HG02840 (cell line): Measurements from ENCODE around the gene ZNG1A.
"Not testable (repeated sequence)": the region's sequence is repeated elsewhere in the genome, so short reads cannot be mapped to it uniquely, and the experiment has no call there.

ENCODE experiments used
- ATAC-seq: cut with Tn5 transposase; IDR thresholded peaks from one replicate; pipeline ENCODE4 v1.9.1; 2021; ENCODE audit warnings: mild to moderate bottlenecking, moderate library complexity, moderate number of reproducible peaks; ENCODE audit not compliant: unreplicated experiment, low FRiP score

Gene ZNG1A

GRCh38 chr9:199601-200000 is 20.7 kb upstream of the ZNG1A start:
- ATAC-seq: not testable (repeated sequence)

- not testable (repeated sequence) for ATAC-seq
These were observed 573 bp downstream of the ZNG1A start for GRCh38 chr9:178140-178825.

DNA sequence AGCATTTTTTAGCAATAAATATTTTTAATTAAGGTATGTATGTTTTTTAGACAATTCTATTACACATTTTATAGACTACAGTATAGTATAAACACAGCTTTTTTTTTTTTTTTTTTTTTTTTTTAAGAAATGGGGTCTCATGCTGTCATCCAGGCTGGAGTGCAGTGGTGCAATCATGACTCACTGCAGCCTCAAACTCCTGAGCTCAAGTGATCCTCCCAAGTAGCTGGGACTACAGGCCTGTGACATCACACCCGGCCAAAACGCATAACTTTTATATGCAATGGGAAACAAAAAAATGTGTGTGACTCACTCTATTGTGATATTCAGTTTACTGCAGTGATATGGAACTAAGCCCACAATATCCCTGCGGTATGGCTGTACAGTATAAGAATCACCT is 9.1 kb downstream of the ZNG1A start:
- not testable (repeated sequence) for ATAC-seq

- ATAC-seq: not testable (repeated sequence)
These were observed 19.0 kb downstream of the ZNG1A start for GRCh38 chr9:159871-160270.

GRCh38 chr9:151173-151572 is 27.7 kb downstream of the ZNG1A start:
- not testable (repeated sequence) for ATAC-seq

- not testable (repeated sequence) for ATAC-seq
These were observed 39.0 kb downstream of the ZNG1A start for GRCh38 chr9:139880-140279.

GRCh38 chr9:117995-118467 is 60.8 kb downstream of the ZNG1A start, which contains the start of gene FOXD4:
FOXD4 (minus strand) TSS chr9:118417; CDS start chr9:118119, 298 bp downstream.
- not testable (repeated sequence) for ATAC-seq

DNA sequence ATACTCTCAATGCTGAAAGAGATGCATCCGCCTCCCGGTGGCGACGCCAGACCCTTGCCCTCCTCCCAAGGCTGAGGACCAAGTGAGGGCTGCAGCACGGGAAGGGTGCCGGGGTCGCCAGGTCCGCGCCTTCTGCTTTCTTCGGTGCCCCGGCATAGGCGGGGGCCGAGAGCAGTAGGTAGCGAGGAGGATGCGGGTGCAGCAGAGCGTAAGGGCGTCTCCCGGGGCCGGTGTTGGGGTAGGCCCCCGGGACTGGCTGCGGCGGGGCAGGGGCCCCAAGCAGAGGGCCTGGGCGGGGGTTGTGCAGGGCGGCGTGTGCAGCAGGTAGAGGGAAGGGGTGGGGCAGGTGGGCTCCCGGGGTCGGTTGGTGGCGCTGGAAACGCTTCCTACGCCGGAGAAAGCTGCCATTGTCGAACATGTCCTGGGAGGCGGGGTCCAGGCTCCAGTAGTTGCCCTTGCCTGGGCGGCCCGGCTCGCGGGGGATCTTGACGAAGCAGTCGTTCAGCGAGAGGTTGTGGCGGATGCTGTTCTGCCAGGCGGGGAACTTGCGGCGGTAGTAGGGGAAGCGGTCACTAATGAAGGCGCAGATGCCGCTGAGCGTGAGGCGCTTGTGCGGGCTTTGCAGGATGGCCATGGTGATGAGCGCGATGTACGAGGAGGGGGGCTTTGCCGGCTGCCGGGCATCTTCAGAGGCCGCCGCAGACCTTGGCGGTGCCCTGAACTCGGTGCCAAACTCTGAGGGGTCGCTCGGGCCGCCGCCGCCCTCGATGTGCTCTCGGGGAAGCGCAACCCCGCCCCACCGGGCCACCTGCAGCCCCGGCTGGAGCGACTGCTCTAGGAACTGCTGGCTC is 61.5 kb downstream of the ZNG1A start:
- ATAC-seq: not testable (repeated sequence)

- not testable (repeated sequence) for ATAC-seq
These were observed 62.4 kb downstream of the ZNG1A start for GRCh38 chr9:116239-117077.

DNA sequence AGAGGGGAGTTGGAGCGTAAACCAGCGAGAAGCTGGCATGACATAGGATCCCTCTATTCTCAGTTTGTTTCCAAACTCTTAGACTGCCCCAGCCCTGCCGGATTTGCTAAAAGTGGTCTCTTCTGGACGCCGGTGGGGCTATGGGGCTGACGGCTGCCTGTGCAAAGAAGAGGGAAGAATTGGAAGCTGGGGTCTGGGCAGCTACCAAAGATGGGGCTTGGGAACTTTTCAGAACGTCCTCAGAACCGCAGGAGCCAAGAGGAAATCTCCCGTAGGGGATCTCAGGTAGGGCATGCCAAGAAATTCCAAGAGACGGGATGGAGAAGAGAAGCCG is 63.8 kb downstream of the ZNG1A start:
- not testable (repeated sequence) for ATAC-seq

DNA sequence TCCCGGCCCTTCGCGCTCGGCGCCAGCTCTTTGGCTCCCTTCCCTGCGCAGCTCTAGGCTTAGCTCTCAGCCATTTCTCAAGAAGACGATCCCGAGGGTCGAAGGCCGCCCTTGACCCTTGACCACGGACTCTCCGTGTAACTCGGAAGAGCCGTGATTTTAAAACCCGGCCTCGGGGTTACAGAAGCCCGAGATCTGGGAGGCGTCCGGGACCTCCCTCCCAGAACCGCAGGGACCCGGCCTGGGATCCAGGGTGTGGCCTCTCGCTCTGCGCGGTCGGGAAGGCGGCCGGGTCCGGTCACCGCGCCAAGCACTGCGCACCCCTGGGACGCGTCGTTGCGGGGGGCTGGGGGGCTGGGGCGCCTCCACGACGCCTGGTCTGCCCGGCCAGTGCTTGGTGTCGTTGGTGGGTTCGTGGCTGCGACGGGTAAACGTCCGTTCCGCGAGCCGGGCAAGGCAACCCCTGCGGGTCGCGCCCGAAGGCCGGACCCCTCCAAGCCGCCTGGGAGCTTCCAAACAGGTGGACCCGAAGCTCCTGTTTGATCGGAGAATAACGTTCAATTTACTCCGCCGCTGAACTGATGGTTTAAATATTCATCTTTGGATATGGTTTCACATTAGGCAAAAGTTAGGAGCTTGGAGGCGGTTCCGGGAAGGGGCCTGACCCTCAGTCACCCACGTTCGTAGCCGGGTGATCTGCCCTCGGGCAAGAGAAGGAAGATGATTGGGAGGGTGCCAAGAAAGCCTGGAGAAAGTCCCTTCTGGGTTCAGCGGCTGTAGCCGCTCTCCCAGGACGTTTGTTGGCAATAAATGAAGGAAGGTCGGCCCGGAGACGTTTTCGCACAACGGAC is 64.4 kb downstream of the ZNG1A start:
- not testable (repeated sequence) for ATAC-seq

DNA sequence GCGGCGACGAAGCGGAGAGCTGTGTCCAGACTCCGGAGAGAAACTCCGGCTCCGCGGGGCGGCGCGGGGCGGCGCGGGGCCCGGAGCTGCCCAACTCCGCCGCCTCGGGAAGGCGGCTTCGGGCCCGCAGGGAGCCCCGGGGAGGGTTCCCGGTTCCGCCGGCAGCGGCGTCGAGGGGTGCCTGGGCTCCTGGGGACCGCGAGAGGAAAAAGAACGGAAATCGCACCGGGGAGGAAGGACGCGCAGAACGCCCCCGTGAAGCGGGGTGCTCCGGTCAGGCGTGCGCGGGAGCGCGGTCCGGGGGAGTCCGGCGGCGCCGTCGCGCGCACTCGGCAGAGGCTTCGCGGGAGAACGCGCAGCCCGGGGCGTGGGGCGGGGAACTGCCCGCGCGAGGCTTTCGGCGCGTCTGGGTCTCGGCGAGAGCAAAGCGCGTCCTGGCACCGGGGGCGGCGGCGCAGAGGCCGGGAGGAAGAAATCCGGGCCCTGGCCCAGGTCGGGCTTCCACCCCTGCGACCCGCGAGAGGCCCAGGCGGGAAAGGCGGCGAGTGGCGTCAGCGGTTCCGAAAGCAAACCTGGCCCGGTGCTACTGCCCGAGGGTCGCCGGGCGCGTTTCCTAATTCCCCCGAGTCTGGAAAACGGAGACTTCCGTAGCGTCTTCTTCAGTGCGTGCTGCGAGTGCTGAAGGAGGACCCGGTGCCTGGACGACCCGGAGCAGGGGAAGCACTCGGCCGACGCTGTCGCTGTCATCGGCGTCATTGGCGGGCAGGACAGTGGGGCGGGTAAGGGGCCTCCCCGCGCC is 65.2 kb downstream of the ZNG1A start:
- peak; percentile 50 for ATAC-seq

- not testable (repeated sequence) for ATAC-seq
These were observed 66.0 kb downstream of the ZNG1A start for GRCh38 chr9:112589-113467.

GRCh38 chr9:110672-111071 is 68.2 kb downstream of the ZNG1A start:
- not testable (repeated sequence) for ATAC-seq

DNA sequence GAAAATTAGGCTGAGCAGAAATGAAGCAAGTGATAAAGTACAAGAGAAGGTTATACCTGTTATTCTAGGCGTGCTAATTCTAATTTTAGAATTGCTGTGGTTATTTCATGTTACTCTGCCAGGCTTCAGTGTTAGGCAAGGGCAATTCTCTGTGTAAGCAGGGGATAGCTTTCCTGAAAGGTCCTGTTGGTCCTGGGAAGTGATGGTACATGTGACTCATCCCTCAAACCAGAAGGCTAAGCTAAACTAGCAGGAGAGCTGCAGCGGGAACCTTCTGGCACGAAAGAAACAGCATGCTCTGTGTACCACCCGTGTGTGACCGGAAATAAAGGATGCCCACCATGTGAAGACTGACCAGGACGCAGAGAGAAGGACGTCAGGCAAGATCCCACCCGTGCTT is 69.3 kb downstream of the ZNG1A start:
- ATAC-seq: not testable (repeated sequence)

DNA sequence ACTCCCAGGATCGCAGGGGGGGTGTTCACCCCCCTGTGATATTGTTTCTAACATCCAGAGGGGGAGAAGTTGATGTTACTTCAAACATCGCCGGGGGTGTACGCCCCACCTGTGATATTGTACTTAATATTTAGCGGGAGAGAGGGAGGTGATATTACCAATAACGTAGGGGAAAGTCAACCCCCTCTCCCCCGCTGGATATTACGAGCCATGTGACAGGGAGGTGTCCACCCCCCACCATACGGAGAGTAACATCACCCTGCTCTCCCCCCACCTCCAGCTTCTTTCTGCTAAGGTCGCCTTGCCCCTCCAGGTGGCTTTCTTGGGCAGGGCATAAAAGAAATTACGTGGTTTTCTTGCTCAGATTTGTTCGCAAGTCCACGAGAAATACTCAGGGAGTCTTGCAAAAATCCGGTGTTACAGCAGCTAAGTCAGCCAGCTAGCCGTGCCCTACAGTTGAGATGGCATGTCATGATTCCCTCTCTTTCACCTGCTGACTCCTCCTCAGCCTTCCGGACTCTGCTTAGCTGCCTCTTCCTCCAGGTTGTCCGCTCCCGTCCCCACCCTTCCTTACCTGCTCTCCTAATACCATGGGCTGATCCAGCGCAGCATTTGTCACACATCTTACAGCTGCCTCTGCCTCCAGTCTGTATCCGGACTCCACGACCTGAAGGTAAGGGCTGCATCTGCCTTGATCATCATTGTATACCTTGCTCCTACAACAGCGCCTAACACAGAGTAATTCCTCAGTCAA is 69.9 kb downstream of the ZNG1A start:
- ATAC-seq: not testable (repeated sequence)

GRCh38 chr9:105991-106390 is 72.9 kb downstream of the ZNG1A start:
- ATAC-seq: not testable (repeated sequence)
